ENCODE data around the gene RHBDD3. TPM values are rescaled to one million over a fixed set of nuclear protein-coding genes. Genes with fewer than 3 reads are reported as not detected.

The RHBDD3 gene
- total RNA-seq, 1 donor from 2014 or later: 41.0 TPM

- H3K4me1 Mint-ChIP-seq (ENCODE audit: unreplicated experiment): peaks cover 33% of the 10 kb centered on the region
- peak overlapping the region; percentile 51 for H3K4me3 Mint-ChIP-seq (ENCODE audit: unreplicated experiment)
- H3K27ac Mint-ChIP-seq (ENCODE audit: unreplicated experiment): no peak overlapping the region
- peaks cover 25% of the 10 kb centered on the region for H3K27me3 Mint-ChIP-seq (ENCODE audit: unreplicated experiment)
- no peaks in the 10 kb centered on the region for H3K36me3 Mint-ChIP-seq (ENCODE audit: unreplicated experiment)
- DNase-seq (ENCODE audit: extremely low spot score, unreplicated experiment): no peak
- TF ChIP-seq, protein P1, sequence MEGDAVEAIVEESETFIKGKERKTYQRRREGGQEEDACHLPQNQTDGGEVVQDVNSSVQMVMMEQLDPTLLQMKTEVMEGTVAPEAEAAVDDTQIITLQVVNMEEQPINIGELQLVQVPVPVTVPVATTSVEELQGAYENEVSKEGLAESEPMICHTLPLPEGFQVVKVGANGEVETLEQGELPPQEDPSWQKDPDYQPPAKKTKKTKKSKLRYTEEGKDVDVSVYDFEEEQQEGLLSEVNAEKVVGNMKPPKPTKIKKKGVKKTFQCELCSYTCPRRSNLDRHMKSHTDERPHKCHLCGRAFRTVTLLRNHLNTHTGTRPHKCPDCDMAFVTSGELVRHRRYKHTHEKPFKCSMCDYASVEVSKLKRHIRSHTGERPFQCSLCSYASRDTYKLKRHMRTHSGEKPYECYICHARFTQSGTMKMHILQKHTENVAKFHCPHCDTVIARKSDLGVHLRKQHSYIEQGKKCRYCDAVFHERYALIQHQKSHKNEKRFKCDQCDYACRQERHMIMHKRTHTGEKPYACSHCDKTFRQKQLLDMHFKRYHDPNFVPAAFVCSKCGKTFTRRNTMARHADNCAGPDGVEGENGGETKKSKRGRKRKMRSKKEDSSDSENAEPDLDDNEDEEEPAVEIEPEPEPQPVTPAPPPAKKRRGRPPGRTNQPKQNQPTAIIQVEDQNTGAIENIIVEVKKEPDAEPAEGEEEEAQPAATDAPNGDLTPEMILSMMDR (IDR thresholded peaks at IDR 0.05): no peak
- no peaks in the 10 kb centered on the region for H3K9me3 Mint-ChIP-seq (ENCODE audit: unreplicated experiment)
These were observed 46.0 kb upstream of the RHBDD3 start for GRCh38 chr22:29313576-29314466.

- no peaks in the 10 kb centered on the region for H3K9me3 Mint-ChIP-seq (ENCODE audit: unreplicated experiment)
- TF ChIP-seq, protein P1 (IDR thresholded peaks at IDR 0.05): peak; percentile 53
- DNase-seq (ENCODE audit: extremely low spot score, unreplicated experiment): no peak
- H3K36me3 Mint-ChIP-seq (ENCODE audit: unreplicated experiment): no peaks in the 10 kb centered on the region
- H3K4me1 Mint-ChIP-seq (ENCODE audit: unreplicated experiment): peaks cover 38% of the 10 kb centered on the region
- H3K4me3 Mint-ChIP-seq (ENCODE audit: unreplicated experiment): no peak overlapping the region
- H3K27ac Mint-ChIP-seq (ENCODE audit: unreplicated experiment): peak overlapping the region; percentile 52
- peaks cover 25% of the 10 kb centered on the region for H3K27me3 Mint-ChIP-seq (ENCODE audit: unreplicated experiment)
These were observed 45.4 kb upstream of the RHBDD3 start for GRCh38 chr22:29313126-29313575.

GRCh38 chr22:29312218-29313125 lies 44.7 kb upstream of the RHBDD3 start:
- no peaks in the 10 kb centered on the region for H3K9me3 Mint-ChIP-seq (ENCODE audit: unreplicated experiment)
- H3K4me3 Mint-ChIP-seq (ENCODE audit: unreplicated experiment): no peak overlapping the region
- no peak for DNase-seq (ENCODE audit: extremely low spot score, unreplicated experiment)
- peak overlapping the region; percentile 79 for H3K27ac Mint-ChIP-seq (ENCODE audit: unreplicated experiment)
- TF ChIP-seq, protein P1 (IDR thresholded peaks at IDR 0.05): no peak
- H3K27me3 Mint-ChIP-seq (ENCODE audit: unreplicated experiment): peaks cover 25% of the 10 kb centered on the region
- H3K4me1 Mint-ChIP-seq (ENCODE audit: unreplicated experiment): peaks cover 44% of the 10 kb centered on the region
- H3K36me3 Mint-ChIP-seq (ENCODE audit: unreplicated experiment): no peaks in the 10 kb centered on the region

DNA sequence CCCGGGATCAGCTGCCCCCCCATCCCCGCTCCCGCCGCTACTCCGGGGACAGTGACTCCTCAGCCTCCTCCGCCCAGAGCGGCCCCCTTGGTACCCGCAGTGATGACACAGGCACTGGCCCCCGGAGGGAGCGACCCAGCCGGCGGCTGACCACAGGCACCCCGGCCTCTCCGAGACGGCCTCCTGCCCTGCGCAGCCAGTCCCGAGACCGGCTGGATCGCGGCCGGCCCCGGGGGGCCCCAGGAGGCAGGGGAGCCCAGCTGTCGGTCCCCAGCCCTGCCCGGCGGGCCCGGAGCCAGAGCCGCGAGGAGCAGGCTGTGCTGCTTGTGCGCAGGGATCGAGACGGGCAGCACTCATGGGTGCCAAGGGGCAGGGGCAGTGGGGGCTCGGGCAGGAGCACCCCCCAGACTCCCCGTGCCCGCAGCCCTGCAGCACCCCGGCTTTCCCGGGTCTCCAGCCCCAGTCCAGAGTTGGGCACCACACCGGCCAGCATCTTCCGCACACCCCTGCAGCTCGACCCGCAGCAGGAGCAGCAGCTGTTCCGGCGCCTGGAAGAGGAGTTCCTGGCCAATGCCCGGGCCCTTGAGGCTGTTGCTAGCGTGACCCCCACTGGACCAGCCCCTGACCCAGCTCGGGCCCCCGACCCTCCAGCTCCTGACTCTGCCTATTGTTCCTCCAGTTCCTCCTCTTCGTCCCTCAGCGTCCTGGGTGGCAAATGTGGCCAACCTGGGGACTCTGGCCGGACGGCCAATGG lies 43.9 kb upstream of the RHBDD3 start:
- Mint-ChIP-seq H3K4me3 (ENCODE audit: unreplicated experiment) (no peak overlapping the region), H3K36me3 (ENCODE audit: unreplicated experiment) (no peaks in the 10 kb centered on the region), H3K4me1 (ENCODE audit: unreplicated experiment) (peaks cover 44% of the 10 kb centered on the region), H3K27me3 (ENCODE audit: unreplicated experiment) (peaks cover 21% of the 10 kb centered on the region), H3K9me3 (ENCODE audit: unreplicated experiment) (no peaks in the 10 kb centered on the region), H3K27ac (ENCODE audit: unreplicated experiment) (peak overlapping the region; percentile 97)
- TF ChIP-seq, protein P1 (IDR thresholded peaks at IDR 0.05): no peak
- no peak for DNase-seq (ENCODE audit: extremely low spot score, unreplicated experiment)
